GM19455 (cell line): ENCODE results near the gene SCAMP3.

ENCODE experiments used
- ATAC-seq: cut with Tn5 transposase; IDR thresholded peaks from one replicate; pipeline ENCODE4 v1.9.1; 2021; ENCODE audit not compliant: unreplicated experiment

SCAMP3 gene

DNA sequence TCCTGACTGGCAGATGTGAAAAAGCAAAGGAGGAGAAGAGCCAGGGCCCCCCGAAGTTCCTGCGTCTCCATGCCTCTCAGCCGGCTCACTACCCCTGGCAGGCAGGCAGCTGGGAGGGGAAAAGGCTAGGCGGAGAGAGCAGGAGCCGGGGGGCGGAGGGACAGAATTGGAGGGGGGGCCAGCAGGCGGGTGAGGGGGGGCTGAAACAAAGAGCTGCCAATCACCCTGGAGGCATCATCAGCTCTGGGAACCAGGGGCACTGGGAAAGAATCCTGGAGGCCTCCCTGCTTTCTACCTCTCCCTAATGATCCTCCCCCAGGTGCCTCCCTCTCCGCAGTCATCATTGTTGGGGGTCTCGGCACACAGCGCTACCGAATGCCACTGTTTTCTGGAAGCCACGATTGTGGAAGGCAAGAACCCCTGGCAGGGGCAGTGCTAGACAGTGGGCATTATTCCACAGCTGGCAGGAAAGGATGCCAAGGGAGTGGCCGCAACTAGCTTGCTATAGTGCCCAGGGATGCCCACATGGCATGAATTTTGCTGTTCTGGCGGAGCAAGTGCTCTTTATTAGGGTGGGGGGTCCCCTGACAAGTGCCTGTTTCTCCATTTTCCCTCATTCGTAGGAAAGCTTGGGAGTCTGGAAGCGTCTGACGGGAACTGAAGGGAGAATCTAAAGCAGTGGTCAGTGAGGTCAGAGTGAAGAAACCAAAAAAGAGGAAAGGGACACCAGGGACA is 54.2 kb downstream of the SCAMP3 start, which contains the start of gene THBS3:
Gene THBS3, minus strand, starts transcription at position 92 of the 735 bp plus-strand sequence. Its CDS starts 21 bp downstream, at position 71.
- ATAC-seq: no peak

DNA sequence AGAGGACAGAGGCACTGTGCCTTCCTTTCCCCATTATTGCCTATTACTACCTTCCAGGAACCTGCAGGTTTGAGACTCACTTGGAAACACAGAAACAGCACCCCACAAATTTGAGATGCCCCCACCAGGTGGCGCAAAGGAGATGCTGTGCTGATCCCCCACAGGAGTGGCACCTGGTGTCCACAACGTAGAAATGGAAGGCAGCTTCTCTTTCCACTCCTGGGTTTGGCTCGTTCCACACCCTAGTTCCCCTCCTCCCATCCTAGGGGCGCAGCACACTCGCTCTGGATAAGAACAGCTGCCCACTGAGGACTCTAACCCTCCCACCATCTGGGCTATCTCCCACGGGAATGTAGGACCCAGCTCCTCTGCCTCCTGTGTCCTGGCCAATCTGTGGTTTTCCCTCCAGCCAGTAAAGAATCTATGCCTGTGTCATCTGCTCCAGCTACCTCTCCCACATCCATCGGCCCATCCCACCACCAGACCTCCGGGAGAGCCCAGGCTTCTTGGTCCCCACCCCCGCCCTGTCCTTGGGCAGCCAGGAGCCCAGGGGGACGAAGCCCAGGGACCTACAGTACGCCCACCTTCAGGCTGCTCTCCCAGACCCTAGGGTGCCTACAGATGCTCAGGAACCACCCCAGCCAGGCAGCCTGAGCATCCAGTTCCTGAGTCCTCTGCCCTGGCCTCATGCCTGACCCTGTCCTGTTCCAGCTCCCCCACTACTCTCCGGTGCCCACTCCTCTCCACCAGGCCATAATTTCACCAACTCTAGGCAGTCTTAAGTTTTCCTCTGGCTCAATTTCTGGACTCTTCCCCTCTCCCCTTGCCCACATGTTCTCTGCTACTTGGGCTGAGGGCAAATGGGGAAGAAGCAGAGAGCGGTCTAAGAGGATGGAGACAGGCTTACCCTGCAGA is 55.0 kb downstream of the SCAMP3 start:
- ATAC-seq: no peak
